GM19238 (cell line): ENCODE measurements around the gene ANKRD11.

Source experiments
- DNase-seq: peaks from one replicate; pipeline ENCODE4 v3.0.0; 2011; ENCODE audit warnings: low spot score; ENCODE audit not compliant: insufficient read length

Gene ANKRD11

DNA sequence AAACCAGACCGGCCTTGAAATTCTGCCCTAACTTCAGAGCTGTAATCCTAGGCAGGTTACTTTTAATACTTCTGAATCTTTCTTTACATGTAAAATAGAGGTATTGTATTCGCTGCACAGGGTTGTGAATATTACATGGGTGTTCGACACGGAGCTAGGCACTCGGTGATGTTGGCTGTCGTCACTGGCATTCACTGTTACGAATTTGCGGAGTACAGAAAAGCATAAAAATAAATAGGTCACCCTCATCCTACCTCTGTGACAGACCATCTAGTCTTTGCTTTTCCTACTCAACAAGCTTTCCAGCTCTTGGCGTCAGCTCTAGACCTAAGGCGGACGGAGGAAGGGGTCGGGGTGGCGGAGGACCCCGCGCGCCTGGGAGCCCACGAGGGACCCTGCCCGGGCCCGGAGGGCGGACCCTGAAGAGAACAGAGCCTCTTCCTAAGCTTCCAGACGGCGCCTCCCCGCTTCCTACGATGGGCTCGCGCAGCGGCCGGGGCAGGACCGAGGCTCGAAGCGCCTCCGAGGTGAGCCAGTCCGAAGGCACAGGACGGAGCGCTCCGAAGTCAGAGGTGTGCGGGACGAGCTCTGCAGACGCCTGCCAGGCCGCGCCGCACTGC, 17.0 kb upstream of the ANKRD11 start:
- no peak for DNase-seq

DNA sequence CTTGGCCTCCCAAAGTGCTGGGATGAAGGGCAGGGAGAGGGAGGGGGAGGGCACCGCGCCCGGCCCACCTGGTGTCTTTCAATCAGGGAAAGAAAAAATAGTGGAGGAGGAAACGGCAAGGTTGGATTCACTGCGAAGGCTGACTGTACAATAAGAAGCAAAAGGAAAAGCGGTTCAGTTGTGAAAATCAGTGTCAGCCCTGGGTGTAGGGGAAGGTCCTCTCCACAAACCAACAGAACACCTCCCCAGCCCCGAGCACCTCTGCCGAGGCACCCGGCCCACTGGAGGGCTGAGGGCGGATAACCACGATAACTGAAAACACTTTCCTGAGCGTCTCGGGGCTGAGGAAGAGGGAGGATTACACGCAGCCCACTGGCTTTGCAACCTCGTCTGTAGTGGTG, 16.4 kb upstream of the ANKRD11 start:
- DNase-seq: no peak

GRCh38 chr16:89506113-89506504, 15.7 kb upstream of the ANKRD11 start:
- no peak for DNase-seq

- peak; percentile 66 for DNase-seq
Observed at GRCh38 chr16:89505204-89506112, 15.1 kb upstream of the ANKRD11 start.

DNA sequence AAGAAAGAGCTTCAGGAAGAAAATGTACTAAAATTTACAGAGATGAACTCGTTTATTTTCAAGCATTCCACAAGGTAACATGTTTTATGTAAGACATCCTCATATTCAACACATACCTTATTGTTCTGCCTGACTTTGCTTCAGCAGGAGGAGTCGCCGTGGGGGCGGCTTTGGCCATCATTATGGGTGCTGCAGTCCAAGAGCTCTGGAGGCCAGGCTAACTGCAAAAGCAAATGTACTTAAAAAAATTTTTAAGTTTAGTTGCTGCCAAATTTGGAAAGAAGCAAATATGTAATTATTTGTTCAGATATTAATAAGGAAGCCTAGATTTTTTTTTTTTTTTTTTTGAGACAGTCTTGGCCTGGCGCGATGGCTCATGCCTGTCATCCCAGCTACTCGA, 13.7 kb upstream of the ANKRD11 start:
- no peak for DNase-seq

DNA sequence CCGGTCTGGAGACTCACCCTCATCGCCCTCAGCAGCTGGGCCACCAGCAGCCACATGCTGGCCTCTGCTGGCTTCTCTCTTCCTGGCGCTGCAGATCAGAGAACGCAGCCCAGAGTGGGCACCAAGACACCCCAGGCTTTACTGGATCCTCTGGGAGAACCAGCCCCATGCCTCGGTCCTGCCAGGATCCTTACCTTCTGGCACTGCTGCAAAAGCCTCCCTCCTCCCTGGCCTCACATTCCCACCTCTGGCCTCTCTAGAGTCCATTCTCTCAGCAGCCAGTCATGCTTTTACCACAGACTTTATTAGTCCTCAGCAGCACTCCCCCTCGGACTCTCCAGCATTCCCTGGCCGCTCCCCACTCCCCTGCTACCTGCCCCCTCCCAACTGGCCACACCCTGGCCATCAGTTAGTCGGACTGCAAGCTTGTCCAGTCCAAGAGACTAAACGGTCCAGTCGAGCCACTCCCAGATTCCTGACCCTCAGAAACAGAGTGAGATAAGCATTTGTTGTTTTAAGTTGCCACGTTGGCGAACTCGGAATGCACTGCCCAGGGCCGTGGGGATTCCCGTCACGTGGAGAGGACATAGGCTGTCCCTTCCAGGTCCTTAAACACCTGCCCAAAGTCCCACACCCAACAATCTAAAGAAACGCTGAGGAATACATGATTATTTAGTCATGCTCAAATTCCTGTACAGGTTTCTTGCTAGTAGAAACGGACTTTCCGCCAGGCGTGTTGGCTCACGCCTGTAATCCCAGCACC, 11.9 kb upstream of the ANKRD11 start:
- DNase-seq: no peak

DNA sequence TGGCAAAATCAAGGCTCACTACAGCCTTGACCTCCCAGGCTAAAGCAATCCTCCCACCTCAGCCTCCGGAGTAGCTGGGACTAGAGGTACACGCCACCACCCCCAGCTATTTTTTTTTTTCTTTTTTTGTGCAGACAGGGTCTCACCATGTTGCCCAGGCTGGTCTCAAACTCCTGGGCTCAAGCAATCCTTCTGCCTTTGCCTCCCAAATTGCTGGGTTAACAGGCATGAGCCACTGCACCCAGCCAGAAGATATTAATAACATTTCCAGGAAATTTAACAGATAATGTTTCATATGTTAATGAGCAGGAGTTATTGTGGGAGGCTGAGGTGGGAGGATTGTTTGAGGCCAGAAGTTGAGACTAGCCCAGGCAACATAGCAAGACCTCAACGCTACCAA, 9.4 kb upstream of the ANKRD11 start:
- DNase-seq: no peak

- DNase-seq: no peak
Observed at GRCh38 chr16:89498839-89499238, 8.5 kb upstream of the ANKRD11 start.

- DNase-seq: no peak
Observed at GRCh38 chr16:89495121-89495520, 4.8 kb upstream of the ANKRD11 start.

DNA sequence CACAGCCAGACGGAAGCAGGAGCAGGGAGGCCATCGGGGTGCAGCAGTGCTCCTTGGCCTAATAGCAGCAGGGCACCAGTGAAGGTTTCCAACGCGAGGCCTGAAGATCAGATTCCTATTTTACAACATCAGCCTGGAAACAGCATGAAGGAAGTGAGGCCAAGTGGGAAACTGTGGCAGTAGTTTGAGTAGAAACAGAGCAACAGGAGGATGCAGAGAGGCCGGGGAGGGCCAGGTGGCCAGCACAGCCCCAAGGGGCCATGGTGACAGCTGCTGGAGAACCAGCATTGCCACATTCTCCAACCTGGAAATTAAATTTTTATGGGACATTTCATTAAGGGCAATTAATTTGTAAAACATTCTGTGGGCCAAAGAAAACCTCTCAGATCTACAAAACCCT, 3.4 kb upstream of the ANKRD11 start:
- no peak for DNase-seq

- DNase-seq: no peak
Observed at GRCh38 chr16:89491974-89492687, 1.8 kb upstream of the ANKRD11 start.

DNA sequence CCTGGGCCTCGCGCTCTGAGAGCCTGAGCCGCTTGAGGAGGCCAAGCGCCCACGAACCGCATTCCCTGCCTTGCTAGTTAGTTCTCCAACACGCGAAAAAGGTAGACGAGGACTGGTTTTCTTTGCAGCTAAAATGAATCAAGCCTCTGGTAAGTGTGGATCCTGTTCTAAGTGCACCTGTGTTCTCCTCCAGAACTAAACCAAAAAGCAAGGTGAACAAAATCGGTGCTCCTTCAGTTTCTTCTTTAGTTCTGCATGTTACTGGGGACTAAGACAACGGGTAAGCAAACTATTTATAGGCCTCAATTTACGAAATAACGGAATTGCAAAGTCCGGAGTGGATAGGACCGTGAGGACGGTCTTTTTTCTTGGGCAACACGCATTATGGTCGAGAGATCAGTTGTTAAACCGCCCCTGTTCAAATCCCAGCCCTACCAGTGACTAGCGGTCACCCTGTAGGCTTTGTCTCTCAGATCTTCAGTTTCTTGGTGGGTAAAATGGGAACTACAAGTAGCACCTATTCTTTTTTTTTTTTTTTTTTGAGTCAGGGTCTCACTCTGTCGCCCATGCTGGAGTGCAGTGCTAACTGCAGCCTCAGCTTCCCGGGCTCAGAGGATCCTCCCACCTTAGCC, 993 bp upstream of the ANKRD11 start:
- DNase-seq: no peak

- no peak for DNase-seq
Observed at GRCh38 chr16:89489898-89490438, 393 bp downstream of the ANKRD11 start.

DNA sequence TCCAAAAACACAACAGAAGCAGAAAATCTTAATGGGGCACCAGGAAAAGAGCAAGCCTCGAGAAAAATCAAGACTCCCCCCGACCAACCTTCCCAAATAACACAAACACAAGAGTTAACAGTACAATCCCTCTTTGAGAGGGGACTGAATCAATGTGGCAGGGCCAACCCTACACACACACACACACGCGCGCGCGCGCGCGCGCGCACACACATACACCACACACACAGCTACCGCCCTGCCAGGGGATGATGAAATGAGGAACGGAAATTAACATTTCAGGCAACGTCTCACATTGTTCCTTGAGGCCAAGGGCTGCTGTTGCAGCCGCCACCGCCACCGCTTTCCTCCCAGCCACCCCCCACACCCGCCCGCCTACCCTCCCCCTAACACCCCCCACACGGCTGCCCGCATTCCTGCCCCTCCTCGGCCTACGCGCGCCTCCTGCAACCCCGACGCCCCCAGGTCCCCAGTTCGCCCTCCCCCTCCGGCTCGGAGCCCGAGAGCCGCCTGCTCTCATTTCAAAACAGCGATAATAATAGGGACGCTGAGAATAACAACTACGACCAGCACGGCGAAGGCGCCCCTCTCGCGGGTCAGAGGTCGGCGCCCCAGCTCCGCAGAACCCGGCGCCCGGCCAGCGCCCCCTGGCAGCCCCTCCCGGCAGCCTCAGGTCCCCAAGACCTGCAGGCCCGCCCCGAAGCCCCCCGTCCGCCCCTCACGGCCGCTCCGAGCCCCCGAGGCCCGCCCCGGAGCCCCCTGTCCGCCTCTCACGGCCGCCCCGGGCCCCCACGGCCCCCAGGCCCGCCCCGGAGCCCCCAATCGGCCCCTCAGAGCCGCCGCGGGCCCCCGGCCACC, 1.1 kb downstream of the ANKRD11 start:
- peak; percentile 65 for DNase-seq

DNA sequence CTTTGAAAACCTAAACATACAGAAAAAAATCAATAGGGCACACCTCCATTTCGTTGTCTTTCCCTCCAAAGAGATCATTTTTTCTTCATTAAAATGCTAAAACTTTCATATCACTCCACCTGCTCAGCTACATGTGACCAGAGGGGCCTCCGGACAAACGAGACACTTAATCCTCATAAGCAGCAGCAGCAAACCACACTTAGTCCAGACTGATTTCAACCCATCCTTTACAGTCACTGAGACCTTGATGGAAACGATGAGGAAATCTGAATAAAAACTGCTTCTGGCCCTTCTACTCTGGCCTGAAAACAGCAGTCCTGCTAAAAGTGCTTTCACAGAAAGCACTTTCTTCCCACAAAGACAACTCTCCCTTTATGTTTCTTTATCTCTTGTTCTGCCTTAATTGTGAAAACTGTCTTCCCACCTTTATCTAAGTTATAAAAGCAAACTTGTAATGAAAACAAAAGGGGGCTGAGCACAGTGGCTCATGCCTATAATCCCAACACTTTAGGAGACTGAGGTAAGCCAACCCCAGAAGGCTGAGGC, 4.6 kb downstream of the ANKRD11 start:
- no peak for DNase-seq

DNA sequence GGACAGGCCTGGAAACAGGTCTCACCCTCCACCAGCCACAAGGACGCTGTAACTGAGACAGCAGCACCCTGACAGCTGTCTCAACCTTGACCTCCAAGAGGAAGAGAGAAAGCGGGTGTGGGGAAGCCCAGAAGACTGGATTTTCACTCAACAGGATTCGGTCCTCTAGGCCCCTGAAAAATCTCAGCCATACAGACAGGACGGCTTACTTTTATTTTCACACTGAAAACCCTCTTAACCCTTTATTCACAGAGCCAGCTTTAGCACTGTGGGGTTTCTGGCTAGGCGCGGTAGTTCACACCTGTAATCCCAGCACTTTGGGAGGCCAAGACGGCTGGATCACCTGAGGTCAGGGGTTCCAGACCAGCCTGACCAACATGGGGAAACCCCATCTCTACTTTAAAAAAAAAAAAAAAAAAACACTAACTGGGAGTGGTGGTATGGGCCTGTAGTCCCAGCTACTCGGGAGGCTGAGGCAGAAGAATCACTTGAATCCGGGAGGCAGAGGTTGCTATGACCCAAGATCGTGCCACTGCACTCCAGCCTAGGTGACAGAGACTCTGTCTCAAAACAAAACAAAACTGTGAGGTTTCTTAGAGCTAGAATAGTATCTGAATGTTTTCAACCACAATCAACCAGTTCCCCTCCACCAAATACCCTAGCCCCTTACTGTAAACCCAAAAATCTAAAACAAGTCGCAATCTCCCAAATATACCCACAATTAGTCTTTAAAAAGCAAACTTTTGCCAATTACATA, 5.3 kb downstream of the ANKRD11 start:
- no peak for DNase-seq

GRCh38 chr16:89484041-89484501, 6.3 kb downstream of the ANKRD11 start:
- DNase-seq: no peak

DNA sequence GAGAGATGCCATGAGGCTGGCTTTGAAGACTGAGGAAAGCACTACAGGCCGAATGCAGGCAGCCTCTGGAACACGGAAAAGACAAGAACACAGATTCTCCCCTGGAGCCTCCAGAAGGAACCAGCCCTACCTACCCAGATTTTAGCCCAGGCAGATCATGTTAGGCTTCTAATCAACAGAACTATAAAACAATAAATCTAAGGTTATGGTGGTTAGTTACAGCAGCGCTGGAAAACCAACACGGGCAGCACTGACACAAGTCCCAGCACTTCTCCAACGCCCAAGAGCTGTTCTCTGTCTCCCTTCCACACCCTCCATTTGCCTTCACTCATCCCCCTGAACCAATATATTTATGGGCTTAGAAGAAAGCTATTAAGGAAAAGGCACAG, 7.5 kb downstream of the ANKRD11 start:
- DNase-seq: no peak
